Peyer's patch (tissue), 4 donors: ENCODE measurements around the gene PDE4D. TPM values are rescaled to one million over a fixed set of nuclear protein-coding genes. Genes with fewer than 3 reads are reported as not detected.

Experiments used
- DNase-seq, 3 donors: peaks; one replicate each; pipeline ENCODE4 v3.0.0-alpha.2; 2017 to 2019
- H3K27ac ChIP-seq, 4 donors: fragments of 200-600 bp; sonication (generic); one replicate each; pipeline ENCODE4 v1.5.1; 2016 to 2019
- H3K27me3 ChIP-seq, 2 donors: fragments of 200-600 bp; sonication (generic); one replicate each; pipeline ENCODE4 v1.5.1; 2019
- H3K36me3 ChIP-seq, 3 donors: fragments of 200-600 bp; sonication (generic); one replicate each; pipeline ENCODE4 v1.5.1; 2016 to 2019
- H3K4me1 ChIP-seq, 4 donors: fragments of 200-600 bp; sonication (generic); one replicate each; pipeline ENCODE4 v1.5.1; 2016 to 2019
- H3K4me3 ChIP-seq, 4 donors: fragments of 200-600 bp; sonication (generic); 1 replicate in 3 of 4; 2 replicates in 1 of 4; pipeline ENCODE4 v1.5.1; 2016 to 2019; ENCODE audit warnings: mild to moderate bottlenecking in 1 of 4
- H3K9me3 ChIP-seq, 4 donors: fragments of 200-600 bp; sonication (generic); one replicate each; pipeline ENCODE4 v1.5.1; 2016 to 2019; ENCODE audit warnings: mild to moderate bottlenecking in 1 of 4
- CTCF ChIP-seq, 6 experiments: fragments of 450-650 bp in 4 of 6; fragments of 200-600 bp in 2 of 6; sonication (generic) in 1 of 6; IDR thresholded peaks; one replicate each; pipeline ENCODE4 v1.5.1; 2017 to 2019; ENCODE audit warnings: antibody characterized with exemption in 6 of 6, mild to moderate bottlenecking in 3 of 6, moderate library complexity in 1 of 6
- POLR2A ChIP-seq, 2 donors: fragments of 450-650 bp; IDR thresholded peaks; one replicate each; pipeline ENCODE4 v1.5.1; 2017; ENCODE audit warnings: antibody characterized with exemption in 2 of 2, mild to moderate bottlenecking in 2 of 2, moderate library complexity in 2 of 2
- total RNA-seq, 4 donors: library from RNA; depleted of rRNA; stranded (reverse); fragments of >200 nt; gene quantifications; one replicate each; pipeline ENCODE4 v1.1.0, GENCODE V29; 2016

Gene PDE4D
- total RNA-seq, 4 donors from 2014 or later = 19.8 to 89.1 (median 43.9) TPM

- Histone ChIP-seq H3K4me1 (peaks cover 0 to 7% (median 0%) of the 10 kb centered on the region in 4 donors), H3K27ac (peak overlapping the region in 1 of 4 donors; percentile 9), H3K36me3 (no peaks in the 10 kb centered on the region), H3K27me3 (no peaks in the 10 kb centered on the region), H3K9me3 (no peaks in the 10 kb centered on the region), H3K4me3 (no peak overlapping the region)
- TF ChIP-seq CTCF (IDR thresholded peaks at IDR 0.05) (no peak), POLR2A (IDR thresholded peaks at IDR 0.05) (no peak)
- DNase-seq = no peak
Measured at GRCh38 chr5:59299006-59299405, 594.5 kb downstream of the PDE4D start.

- peaks cover 0 to 7% (median 0%) of the 10 kb centered on the region in 4 donors for H3K4me1 ChIP-seq
- peak overlapping the region in 2 of 4 donors; percentile 33 to 52 for H3K4me3 ChIP-seq
- H3K36me3 ChIP-seq = no peaks in the 10 kb centered on the region
- no peak for DNase-seq
- TF ChIP-seq CTCF (IDR thresholded peaks at IDR 0.05) (no peak), POLR2A (IDR thresholded peaks at IDR 0.05) (no peak)
- H3K9me3 ChIP-seq = no peaks in the 10 kb centered on the region
- H3K27ac ChIP-seq = peak overlapping the region; percentile 24 to 88 (median 48)
- no peaks in the 10 kb centered on the region for H3K27me3 ChIP-seq
Measured at GRCh38 chr5:59296317-59297264, 596.9 kb downstream of the PDE4D start.

GRCh38 chr5:59293700-59294099, 599.8 kb downstream of the PDE4D start:
- Histone ChIP-seq H3K4me1 (peaks cover 0 to 7% (median 0%) of the 10 kb centered on the region in 4 donors), H3K4me3 (no peak overlapping the region), H3K9me3 (no peaks in the 10 kb centered on the region), H3K27me3 (no peaks in the 10 kb centered on the region), H3K27ac (peak overlapping the region in 1 of 4 donors; percentile 13), H3K36me3 (no peaks in the 10 kb centered on the region)
- TF ChIP-seq POLR2A (IDR thresholded peaks at IDR 0.05) (no peak), CTCF (IDR thresholded peaks at IDR 0.05) (no peak)
- DNase-seq = no peak

GRCh38 chr5:59291941-59292340, 601.6 kb downstream of the PDE4D start:
- no peak for DNase-seq
- no peak overlapping the region for H3K4me3 ChIP-seq
- H3K27ac ChIP-seq = no peak overlapping the region
- H3K36me3 ChIP-seq = no peaks in the 10 kb centered on the region
- H3K4me1 ChIP-seq = no peaks in the 10 kb centered on the region
- H3K27me3 ChIP-seq = no peaks in the 10 kb centered on the region
- TF ChIP-seq CTCF (IDR thresholded peaks at IDR 0.05) = no peak
- TF ChIP-seq POLR2A (IDR thresholded peaks at IDR 0.05) = no peak
- H3K9me3 ChIP-seq = no peaks in the 10 kb centered on the region

- no peaks in the 10 kb centered on the region for H3K27me3 ChIP-seq
- no peaks in the 10 kb centered on the region for H3K9me3 ChIP-seq
- H3K27ac ChIP-seq = no peak overlapping the region
- no peaks in the 10 kb centered on the region for H3K36me3 ChIP-seq
- TF ChIP-seq CTCF (IDR thresholded peaks at IDR 0.05) = no peak
- TF ChIP-seq POLR2A (IDR thresholded peaks at IDR 0.05) = no peak
- no peaks in the 10 kb centered on the region for H3K4me1 ChIP-seq
- DNase-seq = no peak
- H3K4me3 ChIP-seq = no peak overlapping the region
Measured at GRCh38 chr5:59287884-59288283, 605.6 kb downstream of the PDE4D start.
